OCI-LY7 (cell line): Measurements from ENCODE around the gene FIG4.

Experiments used
- EZH2phosphoT487 ChIP-seq: fragments of 200-600 bp; sonication (generic); IDR thresholded peaks from 2 replicates; pipeline ENCODE4 v1.6.1; 2018; ENCODE audit warnings: low read depth, borderline replicate concordance, mild to moderate bottlenecking, mixed run types, antibody characterized with exemption, low read length, moderate library complexity, mixed read lengths
- TF ChIP-seq, protein P1 (sequence below): fragments of 200-600 bp; sonication (generic); conservative IDR thresholded peaks from 2 replicates; pipeline ENCODE4 v1.5.1; 2014; ENCODE audit warnings: mild to moderate bottlenecking, antibody characterized with exemption, low read length, moderate library complexity, mixed read lengths

DNA sequence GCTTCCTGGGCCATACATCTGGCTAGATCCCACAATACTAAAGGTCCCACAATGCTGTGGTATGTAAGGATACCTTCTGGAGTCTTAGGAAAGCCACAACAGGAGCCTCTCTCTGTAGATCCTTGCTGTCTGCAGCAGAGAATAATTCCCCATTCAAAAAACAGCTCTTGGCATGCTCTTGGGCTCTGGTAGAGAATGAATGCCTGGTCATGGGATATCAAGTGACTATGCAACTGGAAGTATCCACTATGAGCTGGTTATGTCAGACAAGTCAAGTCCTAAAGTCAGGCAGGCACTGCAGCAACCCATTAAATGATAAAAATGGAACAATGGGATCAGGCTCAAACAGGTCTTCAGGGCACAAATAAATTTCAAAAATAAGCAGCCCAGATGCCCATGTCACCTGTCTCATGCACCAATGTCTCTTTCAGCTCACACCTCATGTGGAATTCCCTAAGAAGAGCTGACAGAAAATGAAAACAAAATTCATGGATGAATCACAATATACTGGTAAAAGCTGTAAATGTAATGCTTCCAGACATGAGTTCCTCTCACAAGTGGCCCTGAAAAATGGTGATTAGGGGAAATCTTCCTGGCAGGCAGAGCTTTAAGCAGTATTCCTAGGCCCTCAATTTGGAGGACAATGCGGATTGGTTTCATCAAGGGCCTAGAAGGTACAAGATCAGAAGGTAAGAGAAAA is 4.4 kb upstream of the FIG4 start:
- TF ChIP-seq, protein P1, sequence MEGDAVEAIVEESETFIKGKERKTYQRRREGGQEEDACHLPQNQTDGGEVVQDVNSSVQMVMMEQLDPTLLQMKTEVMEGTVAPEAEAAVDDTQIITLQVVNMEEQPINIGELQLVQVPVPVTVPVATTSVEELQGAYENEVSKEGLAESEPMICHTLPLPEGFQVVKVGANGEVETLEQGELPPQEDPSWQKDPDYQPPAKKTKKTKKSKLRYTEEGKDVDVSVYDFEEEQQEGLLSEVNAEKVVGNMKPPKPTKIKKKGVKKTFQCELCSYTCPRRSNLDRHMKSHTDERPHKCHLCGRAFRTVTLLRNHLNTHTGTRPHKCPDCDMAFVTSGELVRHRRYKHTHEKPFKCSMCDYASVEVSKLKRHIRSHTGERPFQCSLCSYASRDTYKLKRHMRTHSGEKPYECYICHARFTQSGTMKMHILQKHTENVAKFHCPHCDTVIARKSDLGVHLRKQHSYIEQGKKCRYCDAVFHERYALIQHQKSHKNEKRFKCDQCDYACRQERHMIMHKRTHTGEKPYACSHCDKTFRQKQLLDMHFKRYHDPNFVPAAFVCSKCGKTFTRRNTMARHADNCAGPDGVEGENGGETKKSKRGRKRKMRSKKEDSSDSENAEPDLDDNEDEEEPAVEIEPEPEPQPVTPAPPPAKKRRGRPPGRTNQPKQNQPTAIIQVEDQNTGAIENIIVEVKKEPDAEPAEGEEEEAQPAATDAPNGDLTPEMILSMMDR: no peak
- no peak for TF ChIP-seq EZH2phosphoT487
